Kidney (tissue), 14 donors: Measurements from ENCODE around the gene SBF1. TPM values are rescaled to one million over a fixed set of nuclear protein-coding genes. Genes with fewer than 3 reads are reported as not detected.
A peak's percentile ranks its signal among the peaks of the same experiment; 100 is the strongest.

Source experiments
- DNase-seq, 5 donors: peaks; one replicate each; pipeline ENCODE4 v3.0.0-alpha.2; 2013 to 2020
- FAIRE-seq: peaks from 2 replicates; lab custom pipeline; 2012; peaks lifted over from hg19 to GRCh38; lab: Jason Lieb, UNC
- H3K27ac ChIP-seq, 2 donors: one replicate each; pipeline ENCODE4 v1.7.0; 2013; ENCODE audit warnings: low read depth in 2 of 2, low read length in 2 of 2, inconsistent platforms in 1 of 2
- H3K27me3 ChIP-seq: one replicate; pipeline ENCODE4 v1.7.1; 2013; ENCODE audit warnings: low read length, inconsistent platforms; ENCODE audit not compliant: control insufficient read depth, insufficient read depth
- H3K36me3 ChIP-seq, 3 donors: one replicate each; pipeline versions ENCODE4 v1.7.0 to v1.7.1; 2013; ENCODE audit warnings: low read length in 3 of 3, control low read depth in 1 of 3, inconsistent platforms in 1 of 3; ENCODE audit not compliant: insufficient read depth in 3 of 3, control insufficient read depth in 2 of 3
- H3K4me1 ChIP-seq, 3 donors: one replicate each; pipeline versions ENCODE4 v1.7.0 to v1.7.1; 2013; ENCODE audit warnings: low read length in 3 of 3, inconsistent platforms in 1 of 3, low read depth in 1 of 3; ENCODE audit not compliant: control insufficient read depth in 2 of 3, insufficient read depth in 2 of 3
- H3K4me3 ChIP-seq, 3 donors: one replicate each; pipeline versions ENCODE4 v1.7.0 to v1.8.1; 2013; ENCODE audit warnings: low read length in 3 of 3, control low read depth in 1 of 3, inconsistent platforms in 1 of 3
- H3K9ac ChIP-seq, 3 donors: one replicate each; pipeline versions ENCODE4 v1.7.0 to v1.7.1; 2013; ENCODE audit warnings: low read length in 3 of 3, control low read depth in 1 of 3, inconsistent platforms in 1 of 3
- H3K9me3 ChIP-seq, 3 donors: one replicate each; pipeline versions ENCODE4 v1.7.0 to v1.7.1; 2013; ENCODE audit warnings: low read length in 3 of 3, control low read depth in 1 of 3, inconsistent platforms in 1 of 3; ENCODE audit not compliant: control insufficient read depth in 2 of 3, insufficient read depth in 1 of 3
- CTCF ChIP-seq: IDR thresholded peaks from 3 replicates; pipeline ENCODE4 v1.5.1; 2012; ENCODE audit warnings: mild to moderate bottlenecking, moderate library complexity, borderline replicate concordance; ENCODE audit not compliant: insufficient read depth; ENCODE audit errors: extremely low read depth
- intact Hi-C: fragments of 100-400 bp; cut with DNase I; formaldehyde crosslinking; loops from one replicate; pipeline ENCODE4 v1.11.1; 2022
- polyA plus RNA-seq: library from polyadenylated mRNA; stranded (reverse); fragments of 350-450 nt; fragmentation: Illumina TruSeq; extraction: RNeasy Lipid Tissue Mini Kit (QIAGEN cat#74804); gene quantifications from one replicate; pipeline ENCODE4 v1.2.3, GENCODE V29; 2014; ENCODE audit warnings: low read depth, low replicate concordance; ENCODE audit not compliant: insufficient read depth
- total RNA-seq: library from RNA; stranded (reverse); fragmentation: NEBNext Ultra II Directional; extraction: Animal tissue kit (Norgen Biotek cat#: 25700); gene quantifications from one replicate; pipeline ENCODE4 v1.2.1, GENCODE V29; 2021
- donor health status: control.
- donor health status: control.
- donor health status: control.
- donor health status: control.
- donor health status: control.
- donor health status: DM: yes; HTN: yes; CAD: no.
- donor health status: Normal renal cell carcinoma (clear cell type).

SBF1 gene
- total and polyA plus RNA-seq, 2 donors from 2014 or later: 18.1 to 73.9 TPM

GRCh38 chr22:50437511-50438304 lies 37.1 kb downstream of the SBF1 start:
- FAIRE-seq: no peak
- Histone ChIP-seq H3K9me3 (no peaks in the 10 kb centered on the region), H3K27ac (no peak overlapping the region), H3K4me1 (no peaks in the 10 kb centered on the region), H3K36me3 (peaks cover 0 to 25% (median 15%) of the 10 kb centered on the region in 3 donors), H3K4me3 (no peak overlapping the region), H3K9ac (no peak overlapping the region), H3K27me3 (no peaks in the 10 kb centered on the region)
- no peak for TF ChIP-seq CTCF
- intact Hi-C loops: no loop called here
- DNase-seq: peak in 1 of 5 donors; percentile 64

DNA sequence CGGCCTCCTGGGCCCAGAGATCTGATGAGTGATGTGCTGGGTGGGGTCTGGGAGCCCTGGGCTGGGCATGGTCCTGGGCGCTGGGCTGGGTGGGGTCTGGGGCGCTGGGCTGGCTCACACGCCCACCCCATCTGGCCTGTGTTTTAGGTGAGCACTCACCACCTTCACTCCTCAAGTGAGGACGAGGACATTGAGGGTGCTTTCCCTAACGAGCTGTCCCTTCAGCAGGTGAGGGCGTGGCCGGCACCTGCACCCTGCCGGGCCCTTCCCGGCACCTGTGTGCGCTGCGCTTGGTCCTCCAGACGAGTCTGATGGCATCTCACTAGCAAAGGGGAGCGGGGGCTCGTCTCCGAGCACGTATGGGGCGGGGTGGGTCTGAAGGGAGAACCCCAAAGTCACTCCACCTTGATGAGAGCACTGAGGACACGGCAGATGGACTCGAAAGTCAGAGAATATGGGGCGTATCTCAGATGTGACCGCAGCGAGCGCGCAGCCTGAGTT lies 37.9 kb downstream of the SBF1 start:
- no peak overlapping the region for H3K27ac ChIP-seq
- H3K36me3 ChIP-seq: peaks cover 0 to 32% (median 19%) of the 10 kb centered on the region in 3 donors
- TF ChIP-seq CTCF: no peak
- no peaks in the 10 kb centered on the region for H3K27me3 ChIP-seq
- intact Hi-C loops: no loop called here
- H3K9me3 ChIP-seq: no peaks in the 10 kb centered on the region
- FAIRE-seq (no peak), DNase-seq (peak in 1 of 5 donors; percentile 59)
- no peaks in the 10 kb centered on the region for H3K4me1 ChIP-seq
- no peak overlapping the region for H3K9ac ChIP-seq
- H3K4me3 ChIP-seq: no peak overlapping the region

DNA sequence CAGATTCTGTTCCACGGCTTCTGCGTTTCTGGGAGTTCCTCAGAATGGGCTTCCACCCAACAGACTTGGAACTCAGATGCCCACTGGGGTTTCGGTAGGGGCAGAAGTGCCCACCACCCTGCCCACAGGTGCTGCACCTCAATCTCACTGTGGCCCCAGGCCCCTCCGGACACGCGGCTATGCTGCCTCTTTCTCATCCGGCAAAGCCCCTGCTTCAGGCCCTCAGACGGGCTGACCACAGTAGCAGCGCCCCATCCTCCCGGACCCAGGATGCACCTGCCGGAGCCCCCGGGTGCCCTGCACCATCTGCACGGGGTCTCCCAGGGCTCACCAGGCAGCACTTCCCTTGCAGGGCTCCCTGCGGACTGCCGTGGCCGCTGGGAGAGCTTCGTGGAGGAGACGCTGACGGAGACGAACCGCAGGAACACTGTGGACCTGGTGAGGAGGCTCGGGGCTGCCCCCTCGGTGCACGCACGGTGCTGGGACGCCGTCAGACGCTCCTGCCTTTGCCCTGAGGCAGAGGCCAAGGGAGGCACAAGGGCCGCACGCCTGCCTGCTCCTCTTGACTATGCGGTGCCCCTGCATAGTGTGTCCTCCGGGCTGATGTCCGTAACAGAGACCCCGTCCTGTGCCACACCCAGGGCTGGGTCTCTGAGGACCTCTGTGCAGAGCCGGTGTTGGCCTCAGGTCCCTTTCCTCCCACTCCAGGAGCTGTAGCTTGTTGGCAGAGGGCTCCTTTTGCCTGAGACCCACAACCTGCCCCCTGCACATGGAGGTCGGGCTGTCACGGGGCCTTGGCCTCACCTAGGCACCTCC lies 38.6 kb downstream of the SBF1 start:
- no peak for TF ChIP-seq CTCF
- Histone ChIP-seq H3K4me1 (no peaks in the 10 kb centered on the region), H3K9ac (no peak overlapping the region), H3K4me3 (no peak overlapping the region), H3K27me3 (no peaks in the 10 kb centered on the region), H3K27ac (no peak overlapping the region), H3K36me3 (peaks cover 0 to 38% (median 23%) of the 10 kb centered on the region in 3 donors), H3K9me3 (no peaks in the 10 kb centered on the region)
- intact Hi-C loops: no loop called here
- DNase-seq (peak in 1 of 5 donors; percentile 68), FAIRE-seq (no peak)
